Heart left ventricle (tissue), 13 donors: Measurements from ENCODE around the gene OPHN1.

Experiments used
- CTCF ChIP-seq, 12 donors: fragments of 200-600 bp; sonication (generic) in 4 of 12; IDR thresholded peaks; one replicate each; pipeline versions ENCODE4 v1.5.0 to v1.8.0; 2018 to 2022; ENCODE audit warnings: antibody characterized with exemption in 12 of 12, mild to moderate bottlenecking in 5 of 12
- POLR2A ChIP-seq, 2 donors: fragments of 450-650 bp; IDR thresholded peaks; one replicate each; pipeline ENCODE4 v1.6.1; 2017; ENCODE audit warnings: antibody characterized with exemption in 2 of 2, mild to moderate bottlenecking in 2 of 2, moderate library complexity in 2 of 2
- donor health status: ischemic (EF 13 %, LVEDD 7.1; RV severe dilation, severe dysfunction).
- donor health status: DM: no; HTN: yes; CAD: no.
- donor health status: DM: no; HTN: no; CAD: no.
- donor health status: ischemic (EF 25% LVEDD 6.9; RV normal size, moderate dysfunction).
- donor health status: ischemic (EF 25% LVEDD 5.7; RV mildly dilated, moderate dysfunction).
- donor health status: ischemic (EF 35%, LVEDD 5.7; RV mildly dilated, moderate dysfunction).
- donor health status: nonischemic (EF 11% LVEDD 7.7; RV severe dilation, severe dysfunction).
- donor health status: DM: yes; HTN: yes; CAD: no.
- donor health status: PGD.
- donor health status: ischemic (EF 29% LVEDD 5.4; RV normal size, mild dysfunction).
- donor health status: nonischemic (EF 23%, LVEDD 6.1; RV moderate dilation, normal function).

- TF ChIP-seq CTCF (IDR thresholded peaks at IDR 0.05) (no peak), POLR2A (IDR thresholded peaks at IDR 0.05) (no peak)
These were observed 252.7 kb downstream of the OPHN1 start for GRCh38 chrX:68180579-68180978.
